H9 (cell line): ENCODE measurements around the gene ZSWIM4. TPM values are rescaled to one million over a fixed set of nuclear protein-coding genes. Genes with fewer than 3 reads are reported as not detected.

Experiments used
- DNase-seq: peaks from one replicate; pipeline ENCODE4 v3.0.0-alpha.2; 2017
- H2AFZ ChIP-seq: one replicate; pipeline ENCODE4 v1.6.1; 2013; ENCODE audit warnings: mild to moderate bottlenecking, low read length, control low read depth, moderate library complexity
- H2AK5ac ChIP-seq: 2 replicates; pipeline ENCODE4 v1.6.1; 2013; ENCODE audit warnings: low read length, control low read depth, mixed read lengths; ENCODE audit not compliant: insufficient read length
- H2BK120ac ChIP-seq: one replicate; pipeline ENCODE4 v1.6.1; 2013; ENCODE audit warnings: low read depth, mild to moderate bottlenecking, low read length, control low read depth, inconsistent platforms; ENCODE audit not compliant: poor library complexity, severe bottlenecking
- H2BK12ac ChIP-seq: 2 replicates; pipeline ENCODE4 v1.6.1; 2013; ENCODE audit warnings: low read length, control low read depth, mixed read lengths, low read depth; ENCODE audit not compliant: insufficient read length
- H2BK15ac ChIP-seq: 2 replicates; pipeline ENCODE4 v1.6.1; 2013; ENCODE audit warnings: low read depth, low read length, control low read depth
- H2BK20ac ChIP-seq: one replicate; pipeline ENCODE4 v1.6.1; 2013; ENCODE audit warnings: low read depth, mild to moderate bottlenecking, low read length, control low read depth, inconsistent platforms; ENCODE audit not compliant: poor library complexity, severe bottlenecking
- H2BK5ac ChIP-seq: 2 replicates; pipeline ENCODE4 v1.6.1; 2013; ENCODE audit warnings: low read length, control low read depth, mixed read lengths; ENCODE audit not compliant: insufficient read length
- H3K14ac ChIP-seq: 2 replicates; pipeline ENCODE4 v1.6.1; 2013; ENCODE audit warnings: low read length, control low read depth; ENCODE audit not compliant: insufficient read depth
- H3K18ac ChIP-seq: 2 replicates; pipeline ENCODE4 v1.6.1; 2013; ENCODE audit warnings: low read depth, mild to moderate bottlenecking, mixed read lengths, low read length, control low read depth; ENCODE audit not compliant: insufficient read length
- H3K23ac ChIP-seq: 2 replicates; pipeline ENCODE4 v1.6.1; 2013; ENCODE audit warnings: low read length, control low read depth, mixed read lengths, low read depth; ENCODE audit not compliant: insufficient read length
- H3K23me2 ChIP-seq: 2 replicates; pipeline ENCODE4 v1.6.1; 2013; ENCODE audit warnings: low read depth, mild to moderate bottlenecking, mixed read lengths, low read length, control low read depth; ENCODE audit not compliant: insufficient read length, poor library complexity, severe bottlenecking
- H3K27ac ChIP-seq: 2 replicates; pipeline ENCODE4 v1.5.1; 2013; ENCODE audit warnings: low read length, control low read depth, mixed read lengths, low read depth; ENCODE audit not compliant: insufficient read length
- H3K27me3 ChIP-seq: 2 replicates; pipeline ENCODE4 v1.6.1; 2013; ENCODE audit warnings: low read length, control low read depth, inconsistent platforms; ENCODE audit not compliant: insufficient read depth
- H3K4ac ChIP-seq: 2 replicates; pipeline ENCODE4 v1.6.1; 2013; ENCODE audit warnings: low read depth, mild to moderate bottlenecking, control low read depth, inconsistent platforms, low read length, moderate library complexity
- H3K4me1 ChIP-seq: 2 replicates; pipeline ENCODE4 v1.6.1; 2013; ENCODE audit warnings: low read length, control low read depth, inconsistent platforms; ENCODE audit not compliant: insufficient read depth
- H3K4me2 ChIP-seq: 2 replicates; pipeline ENCODE4 v1.6.1; 2013; ENCODE audit warnings: low read length, control low read depth, mixed read lengths; ENCODE audit not compliant: insufficient read length, insufficient read depth
- H3K56ac ChIP-seq: 2 replicates; pipeline ENCODE4 v1.6.1; 2013; ENCODE audit warnings: low read depth, mild to moderate bottlenecking, mixed read lengths, low read length, control low read depth; ENCODE audit not compliant: insufficient read length
- H3K79me1 ChIP-seq: 2 replicates; pipeline ENCODE4 v1.6.1; 2013; ENCODE audit warnings: low read depth, mild to moderate bottlenecking, moderate library complexity, low read length, control low read depth, inconsistent platforms; ENCODE audit not compliant: insufficient read depth, poor library complexity, severe bottlenecking
- H3K79me2 ChIP-seq: 2 replicates; pipeline ENCODE4 v1.6.1; 2013; ENCODE audit warnings: low read length, control low read depth, inconsistent platforms; ENCODE audit not compliant: insufficient read depth
- H3K9ac ChIP-seq: 2 replicates; pipeline ENCODE4 v1.6.1; 2013; ENCODE audit warnings: low read length, control low read depth, mixed read lengths; ENCODE audit not compliant: insufficient read length; ENCODE audit errors: extremely low read depth
- H3K9me3 ChIP-seq: one replicate; pipeline ENCODE4 v1.6.1; 2013; ENCODE audit warnings: low read depth, low read length, inconsistent platforms; ENCODE audit not compliant: control insufficient read depth
- H3T11ph ChIP-seq: one replicate; pipeline ENCODE4 v1.6.1; 2013; ENCODE audit warnings: mild to moderate bottlenecking, low read length, control low read depth, inconsistent platforms
- H4K20me1 ChIP-seq: one replicate; pipeline ENCODE4 v1.6.1; 2013; ENCODE audit not compliant: control insufficient read depth, insufficient read length, insufficient read depth
- H4K5ac ChIP-seq: 2 replicates; pipeline ENCODE4 v1.6.1; 2013; ENCODE audit warnings: low read depth, mild to moderate bottlenecking, mixed read lengths, low read length, control low read depth; ENCODE audit not compliant: insufficient read length
- H4K8ac ChIP-seq: replicated peaks from 2 replicates; pipeline ENCODE4 v1.6.1; 2013; ENCODE audit warnings: low read length, control low read depth, mixed read lengths, low read depth; ENCODE audit not compliant: insufficient read length
- H4K91ac ChIP-seq: 2 replicates; pipeline ENCODE4 v1.6.1; 2013; ENCODE audit warnings: low read depth, mild to moderate bottlenecking, moderate library complexity, mixed read lengths, low read length, control low read depth; ENCODE audit not compliant: insufficient read length
- H3K27ac Mint-ChIP-seq, 3 experiments: 2 replicates in 2 of 3; 3 replicates in 1 of 3; pipeline ENCODE4 v1.8.0; 2020 to 2021; ENCODE audit warnings: mixed read lengths in 3 of 3, mild to moderate bottlenecking in 1 of 3, moderate library complexity in 1 of 3
- H3K27me3 Mint-ChIP-seq: 2 replicates; pipeline ENCODE4 v1.8.0; 2021; ENCODE audit warnings: low read depth, mild to moderate bottlenecking, moderate library complexity, mixed read lengths
- H3K36me3 Mint-ChIP-seq, 3 experiments: 2 replicates in 2 of 3; 3 replicates in 1 of 3; pipeline ENCODE4 v1.8.0; 2020 to 2021; ENCODE audit warnings: low read depth in 3 of 3, mixed read lengths in 3 of 3; ENCODE audit not compliant: insufficient read depth in 1 of 3
- H3K4me1 Mint-ChIP-seq, 2 experiments: 2 replicates each; pipeline ENCODE4 v1.8.0; 2020; ENCODE audit warnings: mixed read lengths in 2 of 2
- H3K4me3 Mint-ChIP-seq, 2 experiments: 2 replicates in 1 of 2; 3 replicates in 1 of 2; pipeline ENCODE4 v1.8.0; 2020 to 2021; ENCODE audit warnings: mild to moderate bottlenecking in 2 of 2, mixed read lengths in 2 of 2, moderate library complexity in 1 of 2
- H3K9me3 Mint-ChIP-seq, 2 experiments: 2 replicates in 1 of 2; 3 replicates in 1 of 2; pipeline ENCODE4 v1.8.0; 2020; ENCODE audit warnings: mild to moderate bottlenecking in 2 of 2, mixed read lengths in 2 of 2, moderate library complexity in 1 of 2
- WGBS: extraction: QIAGEN DNeasy Blood & Tissue Kit; methylation state at CpG from one replicate; pipeline ENCODE4 v1.1.7; 2013; ENCODE audit warnings: missing lambda C conversion rate, low lambda C conversion rate, mixed read lengths; ENCODE audit not compliant: insufficient read length; ENCODE audit errors: extremely low coverage; 5-methylcytosine and 5-hydroxymethylcytosine counted together
- total RNA-seq: library from RNA; stranded (reverse); gene quantifications from 2 replicates; pipeline ENCODE4 v1.2.1, GENCODE V29; 2021
- TF ChIP-seq, protein P1 (sequence below): fragments of 200-600 bp; sonication (generic); conservative IDR thresholded peaks from 3 replicates; pipeline ENCODE4 v1.8.0; 2021; ENCODE audit warnings: antibody characterized with exemption, mild to moderate bottlenecking

The ZSWIM4 gene
- total RNA-seq, 1 experiment from 2014 or later, result 50.7 TPM

DNA sequence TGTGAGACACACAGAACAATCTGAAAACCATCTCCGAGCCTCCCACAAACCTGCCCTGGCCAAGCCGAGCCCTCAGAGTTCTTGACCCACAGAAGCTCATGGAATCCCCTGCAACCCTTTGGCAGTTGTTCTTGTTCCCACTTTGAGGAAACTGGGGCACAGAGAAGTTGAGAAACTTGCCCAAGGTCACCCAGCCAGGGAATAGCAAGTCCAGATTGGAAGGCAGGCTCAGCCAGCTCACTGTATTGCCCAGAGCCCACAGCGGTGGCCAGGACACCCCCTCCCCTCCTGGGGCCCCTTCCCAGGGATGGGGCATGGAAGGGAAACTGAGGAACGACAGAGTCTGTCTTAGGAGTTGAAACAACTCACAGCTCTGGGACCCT is 1.8 kb downstream of the ZSWIM4 start:
- Histone ChIP-seq H2BK12ac (no peak overlapping the region), H3K9ac (no peak overlapping the region), H2AFZ (no peak overlapping the region), H3K23me2 (peaks cover 5% of the 10 kb centered on the region), H2BK120ac (no peak overlapping the region), H4K91ac (no peak overlapping the region), H3K18ac (no peak overlapping the region), H2AK5ac (no peak overlapping the region), H3K4me2 (no peak overlapping the region), H2BK5ac (no peak overlapping the region), H3K9me3 (no peaks in the 10 kb centered on the region), H3K4me1 (no peaks in the 10 kb centered on the region), H4K20me1 (no peaks in the 10 kb centered on the region), H2BK15ac (no peak overlapping the region), H3K14ac (no peak overlapping the region), H2BK20ac (no peak overlapping the region), H3K4ac (no peak overlapping the region; the same call in 1 of the 2 replicates), H3K27ac (no peak overlapping the region), H3K27me3 (no peaks in the 10 kb centered on the region), H3T11ph (no peak overlapping the region), H3K79me2 (no peaks in the 10 kb centered on the region), H3K56ac (no peak overlapping the region), H3K23ac (no peak overlapping the region), H3K79me1 (no peaks in the 10 kb centered on the region), H4K5ac (no peak overlapping the region), H4K8ac (no peak overlapping the region)
- DNase-seq, result no peak
- no CpG with 5 or more reads among the region's 4 CpGs for WGBS
- Mint-ChIP-seq H3K36me3 (peaks cover 10 to 22% (median 19%) of the 10 kb centered on the region in 3 experiments; a peak in 6 of 7 replicates), H3K27me3 (no peaks in the 10 kb centered on the region; the same call in 1 of the 2 replicates), H3K9me3 (no peaks in the 10 kb centered on the region), H3K27ac (peak overlapping the region in 1 of 3 experiments; percentile 80; a peak in 2 of 7 replicates), H3K4me1 (peaks cover 15 to 17% of the 10 kb centered on the region in 2 experiments), H3K4me3 (peak overlapping the region; percentile 89 to 97)
- TF ChIP-seq, protein P1, sequence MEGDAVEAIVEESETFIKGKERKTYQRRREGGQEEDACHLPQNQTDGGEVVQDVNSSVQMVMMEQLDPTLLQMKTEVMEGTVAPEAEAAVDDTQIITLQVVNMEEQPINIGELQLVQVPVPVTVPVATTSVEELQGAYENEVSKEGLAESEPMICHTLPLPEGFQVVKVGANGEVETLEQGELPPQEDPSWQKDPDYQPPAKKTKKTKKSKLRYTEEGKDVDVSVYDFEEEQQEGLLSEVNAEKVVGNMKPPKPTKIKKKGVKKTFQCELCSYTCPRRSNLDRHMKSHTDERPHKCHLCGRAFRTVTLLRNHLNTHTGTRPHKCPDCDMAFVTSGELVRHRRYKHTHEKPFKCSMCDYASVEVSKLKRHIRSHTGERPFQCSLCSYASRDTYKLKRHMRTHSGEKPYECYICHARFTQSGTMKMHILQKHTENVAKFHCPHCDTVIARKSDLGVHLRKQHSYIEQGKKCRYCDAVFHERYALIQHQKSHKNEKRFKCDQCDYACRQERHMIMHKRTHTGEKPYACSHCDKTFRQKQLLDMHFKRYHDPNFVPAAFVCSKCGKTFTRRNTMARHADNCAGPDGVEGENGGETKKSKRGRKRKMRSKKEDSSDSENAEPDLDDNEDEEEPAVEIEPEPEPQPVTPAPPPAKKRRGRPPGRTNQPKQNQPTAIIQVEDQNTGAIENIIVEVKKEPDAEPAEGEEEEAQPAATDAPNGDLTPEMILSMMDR, result no peak
